Calu3 (cell line): ENCODE results near the gene SPECC1. TPM values are rescaled to one million over a fixed set of nuclear protein-coding genes. Genes with fewer than 3 reads are reported as not detected.
"Not testable (repeated sequence)": the region's sequence is repeated elsewhere in the genome, so short reads cannot be mapped to it uniquely, and the experiment has no call there.

ENCODE experiments used
- BruUV-seq: library from RNA; stranded (reverse); fragments of 400-500 nt; replicated peaks from 2 replicates; lab custom pipeline; 2021; lab: Mats Ljungman, UMichigan
- CTCF ChIA-PET: fragments of 300-600 bp; sonication (Branson Sonifier 250); formaldehyde crosslinking; loops from one replicate; lab custom pipeline; 2022; ENCODE audit warnings: antibody characterized with exemption; lab: Charles Lee
- DNase-seq: peaks from one replicate; pipeline ENCODE4 v3.0.0; 2022
- H3K27ac Mint-ChIP-seq: one replicate; pipeline ENCODE4 v1.8.0; 2022; ENCODE audit warnings: mixed read lengths; ENCODE audit not compliant: unreplicated experiment
- H3K27me3 Mint-ChIP-seq: one replicate; pipeline ENCODE4 v1.8.0; 2022; ENCODE audit warnings: mixed read lengths; ENCODE audit not compliant: unreplicated experiment
- H3K36me3 Mint-ChIP-seq: one replicate; pipeline ENCODE4 v1.8.0; 2022; ENCODE audit warnings: mild to moderate bottlenecking, moderate library complexity, mixed read lengths; ENCODE audit not compliant: insufficient read depth, unreplicated experiment
- H3K4me1 Mint-ChIP-seq: one replicate; pipeline ENCODE4 v1.8.0; 2022; ENCODE audit warnings: mild to moderate bottlenecking, low read depth, mixed read lengths; ENCODE audit not compliant: unreplicated experiment
- H3K4me3 Mint-ChIP-seq: one replicate; pipeline ENCODE4 v1.8.0; 2022; ENCODE audit warnings: mild to moderate bottlenecking, low read depth, moderate library complexity, mixed read lengths; ENCODE audit not compliant: unreplicated experiment
- H3K9me3 Mint-ChIP-seq: one replicate; pipeline ENCODE4 v1.8.0; 2022; ENCODE audit warnings: low read depth, mixed read lengths; ENCODE audit not compliant: unreplicated experiment
- CTCF ChIP-seq: fragments of 200-600 bp; IDR thresholded peaks from one replicate; pipeline ENCODE4 v1.8.0; 2022; ENCODE audit warnings: antibody characterized with exemption; ENCODE audit not compliant: unreplicated experiment
- intact Hi-C: fragments of 100-400 bp; cut with micrococcal nuclease; formaldehyde crosslinking; loops from one replicate; pipeline ENCODE4 v1.10.0; 2022; ENCODE audit not compliant: unreplicated experiment
- total RNA-seq: library from RNA; stranded (reverse); gene quantifications from 2 replicates; pipeline ENCODE4 v1.2.3, GENCODE V29; 2022

SPECC1 gene
- total RNA-seq, 1 experiment from 2014 or later: 53.5 TPM

- no peaks in the 10 kb centered on the region for H3K27me3 Mint-ChIP-seq
- H3K4me1 Mint-ChIP-seq: peaks cover 12% of the 10 kb centered on the region
- H3K27ac Mint-ChIP-seq: peak overlapping the region; percentile 55
- BruUV-seq: no TSS peak
- DNase-seq: no peak
- no peak for TF ChIP-seq CTCF
- peaks cover 17% of the 10 kb centered on the region for H3K36me3 Mint-ChIP-seq
- H3K9me3 Mint-ChIP-seq: no peaks in the 10 kb centered on the region
- intact Hi-C loops: loop anchor here (10.0 kb wide), 1 partner anchor 48 kb away; no protein-coding TSS in a partner anchor
- CTCF ChIA-PET: no interaction called here
- H3K4me3 Mint-ChIP-seq: no peak overlapping the region
Observed at GRCh38 chr17:20157001-20157310, 147.8 kb downstream of the SPECC1 start.

- CTCF ChIA-PET: no interaction called here
- intact Hi-C loops: loop anchor here (10.0 kb wide), 1 partner anchor 46 kb away; no protein-coding TSS in a partner anchor
- Mint-ChIP-seq H3K4me3 (no peak overlapping the region), H3K36me3 (peaks cover 20% of the 10 kb centered on the region), H3K27me3 (no peaks in the 10 kb centered on the region), H3K27ac (no peak overlapping the region), H3K9me3 (no peaks in the 10 kb centered on the region), H3K4me1 (peaks cover 12% of the 10 kb centered on the region)
- no TSS peak for BruUV-seq
- no peak for DNase-seq
- TF ChIP-seq CTCF: no peak
Observed at GRCh38 chr17:20158580-20158979, 149.4 kb downstream of the SPECC1 start.

- TF ChIP-seq CTCF: no peak
- H3K9me3 Mint-ChIP-seq: no peaks in the 10 kb centered on the region
- intact Hi-C loops: loop anchor here (10.0 kb wide), 1 partner anchor 45 kb away; no protein-coding TSS in a partner anchor
- H3K4me3 Mint-ChIP-seq: no peak overlapping the region
- no peak overlapping the region for H3K27ac Mint-ChIP-seq
- H3K36me3 Mint-ChIP-seq: peaks cover 20% of the 10 kb centered on the region
- peaks cover 12% of the 10 kb centered on the region for H3K4me1 Mint-ChIP-seq
- no peak for DNase-seq
- CTCF ChIA-PET: no interaction called here
- no peaks in the 10 kb centered on the region for H3K27me3 Mint-ChIP-seq
- BruUV-seq: no TSS peak
Observed at GRCh38 chr17:20159406-20160069, 150.4 kb downstream of the SPECC1 start.

GRCh38 chr17:20165516-20165915, 156.4 kb downstream of the SPECC1 start:
- DNase-seq, H3K9me3 Mint-ChIP-seq, H3K4me1 Mint-ChIP-seq, intact Hi-C loops, H3K27ac Mint-ChIP-seq, BruUV-seq, CTCF ChIA-PET, H3K36me3 Mint-ChIP-seq, H3K27me3 Mint-ChIP-seq, H3K4me3 Mint-ChIP-seq: not testable (repeated sequence)

- Mint-ChIP-seq H3K27ac (no peak overlapping the region), H3K36me3 (peaks cover 6% of the 10 kb centered on the region), H3K27me3 (no peaks in the 10 kb centered on the region), H3K4me1 (peaks cover 51% of the 10 kb centered on the region), H3K9me3 (no peaks in the 10 kb centered on the region), H3K4me3 (no peak overlapping the region)
- no peak for DNase-seq
- CTCF ChIA-PET: no interaction called here
- no peak for TF ChIP-seq CTCF
- BruUV-seq: no TSS peak
- intact Hi-C loops: no loop called here
Observed at GRCh38 chr17:20170085-20170484, 160.9 kb downstream of the SPECC1 start.
